Fibroblast of mammary gland (primary cell): ENCODE results near the gene AKR1B1.

Source experiments
- DNase-seq: peaks from one replicate; pipeline ENCODE4 v3.0.0-alpha.2; 2010; ENCODE audit warnings: low read depth
- H3K4me3 ChIP-seq: 2 replicates; pipeline ENCODE4 v1.5.1; 2011; ENCODE audit warnings: low read depth, mild to moderate bottlenecking, low read length, moderate library complexity; ENCODE audit not compliant: control insufficient read depth
- TF ChIP-seq, protein P1 (sequence below): conservative IDR thresholded peaks from 2 replicates; pipeline ENCODE4 v1.5.1; 2011; ENCODE audit warnings: low read depth, low read length, inconsistent platforms; ENCODE audit not compliant: control insufficient read depth, insufficient read depth

AKR1B1 gene

DNA sequence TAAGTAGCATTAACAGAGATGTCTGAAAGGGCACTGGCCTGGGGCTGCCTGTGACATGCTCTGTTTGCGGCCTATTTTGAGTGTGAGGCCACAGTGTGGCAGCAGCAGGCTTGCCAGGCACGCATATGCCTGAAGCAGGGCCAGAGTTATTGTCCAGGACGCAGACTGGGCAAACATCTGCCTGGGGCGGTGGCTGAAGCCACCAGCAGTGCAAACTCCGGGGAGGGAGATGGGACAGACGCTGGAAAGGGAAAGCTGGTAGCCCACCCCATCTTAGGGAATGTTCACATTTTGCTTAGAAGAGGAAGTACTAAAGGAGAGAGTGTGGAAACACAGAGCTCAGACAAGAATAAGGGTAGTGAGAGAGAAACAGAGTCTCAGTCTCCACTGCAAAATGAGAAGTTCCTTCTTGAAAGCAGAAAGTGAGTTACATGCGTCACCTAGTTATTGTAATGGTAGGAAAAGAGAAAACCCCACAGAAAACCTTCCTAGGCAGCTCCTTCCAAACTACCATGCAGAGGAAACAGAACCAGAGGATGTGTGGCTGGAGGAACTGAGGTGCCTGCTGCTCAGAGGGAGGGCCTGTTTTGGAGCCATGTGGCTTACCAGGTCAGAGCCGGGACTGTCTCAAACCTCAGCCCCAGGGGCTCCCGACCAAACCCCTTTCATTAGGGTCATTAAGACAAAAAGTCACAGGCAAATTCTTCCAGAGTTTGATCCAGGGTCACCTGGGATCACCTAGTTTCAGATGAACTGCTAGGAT, 14.5 kb downstream of the AKR1B1 start:
- TF ChIP-seq, protein P1, sequence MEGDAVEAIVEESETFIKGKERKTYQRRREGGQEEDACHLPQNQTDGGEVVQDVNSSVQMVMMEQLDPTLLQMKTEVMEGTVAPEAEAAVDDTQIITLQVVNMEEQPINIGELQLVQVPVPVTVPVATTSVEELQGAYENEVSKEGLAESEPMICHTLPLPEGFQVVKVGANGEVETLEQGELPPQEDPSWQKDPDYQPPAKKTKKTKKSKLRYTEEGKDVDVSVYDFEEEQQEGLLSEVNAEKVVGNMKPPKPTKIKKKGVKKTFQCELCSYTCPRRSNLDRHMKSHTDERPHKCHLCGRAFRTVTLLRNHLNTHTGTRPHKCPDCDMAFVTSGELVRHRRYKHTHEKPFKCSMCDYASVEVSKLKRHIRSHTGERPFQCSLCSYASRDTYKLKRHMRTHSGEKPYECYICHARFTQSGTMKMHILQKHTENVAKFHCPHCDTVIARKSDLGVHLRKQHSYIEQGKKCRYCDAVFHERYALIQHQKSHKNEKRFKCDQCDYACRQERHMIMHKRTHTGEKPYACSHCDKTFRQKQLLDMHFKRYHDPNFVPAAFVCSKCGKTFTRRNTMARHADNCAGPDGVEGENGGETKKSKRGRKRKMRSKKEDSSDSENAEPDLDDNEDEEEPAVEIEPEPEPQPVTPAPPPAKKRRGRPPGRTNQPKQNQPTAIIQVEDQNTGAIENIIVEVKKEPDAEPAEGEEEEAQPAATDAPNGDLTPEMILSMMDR = no peak
- H3K4me3 ChIP-seq = no peak overlapping the region
- no peak for DNase-seq

DNA sequence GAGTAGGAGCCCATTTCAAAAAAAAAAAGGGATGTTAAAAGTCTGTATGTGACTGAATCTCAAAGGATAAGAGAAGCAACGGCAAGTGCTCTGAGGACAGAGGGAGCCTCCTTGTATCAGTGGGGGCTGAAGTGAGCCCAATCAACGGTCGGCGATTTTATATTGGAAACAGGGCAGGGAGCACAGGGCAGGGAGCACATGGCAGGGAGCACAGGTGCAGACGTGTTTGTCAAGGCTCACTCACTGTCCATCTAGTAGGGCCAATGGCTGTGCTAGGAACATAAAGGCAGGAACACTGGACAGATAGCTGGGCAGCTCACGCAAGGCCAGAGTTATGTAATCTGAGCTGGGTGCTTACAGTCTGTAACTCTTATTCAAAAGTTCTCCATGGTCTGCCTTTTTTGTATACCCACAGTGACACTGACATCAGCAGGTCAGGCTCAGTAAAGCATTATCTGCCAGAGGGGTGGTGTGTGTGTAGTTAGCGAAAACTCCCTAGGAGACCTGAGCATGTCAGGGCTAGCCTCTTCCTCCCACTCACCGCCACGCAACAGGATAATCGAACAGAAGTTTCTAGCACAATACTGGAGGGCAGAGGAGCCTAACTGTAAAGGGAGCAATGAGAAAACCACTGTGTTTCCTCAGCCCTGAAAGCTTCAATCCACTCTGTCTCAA, 15.4 kb downstream of the AKR1B1 start:
- TF ChIP-seq, protein P1 = no peak
- no peak for DNase-seq
- no peak overlapping the region for H3K4me3 ChIP-seq

DNA sequence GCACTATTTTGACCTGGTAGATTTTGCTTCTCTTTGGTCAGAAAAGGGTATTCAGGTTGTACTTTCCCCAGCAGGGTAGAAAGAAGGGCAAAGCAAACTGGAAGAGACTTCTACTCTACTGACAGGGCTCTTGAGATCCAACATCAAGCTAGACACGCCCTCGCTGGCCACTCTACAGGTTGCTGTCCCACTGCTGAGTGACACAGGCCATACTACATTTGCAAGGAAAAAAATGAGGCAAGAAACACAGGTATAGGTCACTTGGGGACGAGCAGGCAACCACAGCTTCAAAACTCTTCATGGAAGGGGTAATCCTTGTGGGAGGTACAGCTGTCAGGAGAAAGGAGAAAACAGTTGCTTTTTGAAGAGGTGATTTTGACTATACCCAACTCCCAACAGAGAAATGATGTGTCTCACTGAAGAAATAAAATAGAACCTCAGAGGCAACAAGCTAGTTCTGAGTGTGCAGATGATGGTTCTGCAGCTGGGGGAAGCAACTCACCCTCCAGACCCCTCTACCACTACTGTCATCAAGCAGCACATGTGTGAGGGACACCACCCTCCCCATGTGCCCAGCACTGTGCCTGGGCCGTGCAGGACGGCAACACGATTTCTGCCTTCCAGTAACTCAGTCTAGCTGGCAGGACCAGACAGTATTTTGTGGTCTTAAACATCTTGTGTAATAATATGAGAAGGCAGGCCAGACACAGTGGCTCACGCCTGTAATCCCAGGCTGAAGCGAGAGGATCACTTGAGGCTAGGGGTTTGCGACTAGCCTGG, 16.3 kb downstream of the AKR1B1 start:
- H3K4me3 ChIP-seq = no peak overlapping the region
- TF ChIP-seq, protein P1 = no peak
- DNase-seq = no peak

- TF ChIP-seq, protein P1 = no peak
- no peak overlapping the region for H3K4me3 ChIP-seq
- DNase-seq = no peak
Observed at GRCh38 chr7:134441264-134441663, 17.6 kb downstream of the AKR1B1 start.

GRCh38 chr7:134440476-134440875, 18.4 kb downstream of the AKR1B1 start:
- TF ChIP-seq, protein P1 = no peak
- no peak for DNase-seq
- no peak overlapping the region for H3K4me3 ChIP-seq

GRCh38 chr7:134440067-134440466, 18.8 kb downstream of the AKR1B1 start:
- no peak overlapping the region for H3K4me3 ChIP-seq
- DNase-seq = no peak
- TF ChIP-seq, protein P1 = no peak
